ENCODE data around the gene SHC4. TPM values are rescaled to one million over a fixed set of nuclear protein-coding genes. Genes with fewer than 3 reads are reported as not detected.

Gene SHC4
- total RNA-seq, 2 experiments from 2014 or later, result 0.41 to 1.3 TPM

DNA sequence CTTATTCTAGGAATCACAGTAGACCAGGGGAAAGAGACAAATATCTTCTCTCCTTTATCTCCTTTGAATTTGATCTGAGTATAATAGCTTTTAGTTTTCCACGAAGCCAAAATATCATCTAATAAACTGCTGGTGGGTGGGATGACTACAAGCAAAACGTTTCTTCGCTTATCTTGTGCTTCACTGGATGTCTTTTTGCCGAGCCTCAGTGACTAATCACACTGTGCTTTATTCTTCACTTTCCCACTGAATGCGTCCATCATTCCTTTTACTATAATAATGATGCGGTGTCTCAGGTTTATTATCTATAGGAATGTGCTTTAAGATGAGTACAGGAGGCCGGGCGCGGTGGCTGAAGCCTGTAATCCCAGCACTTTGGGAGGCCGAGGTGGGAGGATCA lies 185.4 kb downstream of the SHC4 start:
- Histone ChIP-seq H3K36me3 (ENCODE audit: insufficient read depth, low read length) (peaks cover 88% of the 10 kb centered on the region), H2AFZ (ENCODE audit: low read length) (no peak overlapping the region)
- DNase-seq (ENCODE audit: low spot score), result no peak

DNA sequence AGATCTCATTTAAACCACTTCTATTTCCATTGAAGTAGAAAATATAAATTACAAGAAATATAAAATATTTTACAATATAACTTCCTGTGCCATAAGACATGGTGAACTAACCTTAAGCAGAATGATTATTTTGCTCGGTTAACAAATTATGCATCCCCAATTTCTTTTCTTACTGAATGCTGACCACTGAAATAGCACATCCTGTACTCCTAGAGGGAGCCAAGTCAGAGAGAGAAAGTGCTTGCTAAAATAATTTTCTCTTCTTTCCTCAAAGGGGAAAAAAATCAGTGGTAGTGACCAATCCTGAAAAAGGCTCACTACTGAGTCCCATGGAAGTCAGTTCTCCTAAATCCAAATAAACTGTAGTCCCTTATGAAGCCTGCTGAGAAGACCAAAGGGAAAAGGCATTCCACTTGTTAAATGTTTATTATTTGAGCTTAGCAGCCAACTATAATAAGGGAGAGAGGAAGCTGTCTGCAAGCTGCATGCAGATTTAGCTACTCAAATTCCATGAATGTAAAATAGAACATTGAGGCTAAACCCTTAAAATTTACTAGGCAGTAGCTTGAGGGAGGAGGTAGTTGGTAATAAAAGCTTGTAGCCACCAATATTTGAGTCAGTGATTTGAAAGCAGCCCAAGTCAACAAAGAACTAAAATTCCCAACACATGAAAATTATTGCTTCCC lies 185.9 kb downstream of the SHC4 start:
- Histone ChIP-seq H3K4me3 (ENCODE audit: low read depth, low read length, poor library complexity, severe bottlenecking) (no peak overlapping the region), H3K9me2 (ENCODE audit: insufficient read depth, low read length) (no peaks in the 10 kb centered on the region), H3K4me1 (ENCODE audit: insufficient read depth, low read length, poor library complexity, severe bottlenecking) (no peaks in the 10 kb centered on the region), H2AFZ (ENCODE audit: low read length) (no peak overlapping the region), H3K36me3 (ENCODE audit: insufficient read depth, low read length) (peaks cover 88% of the 10 kb centered on the region), H3K79me2 (ENCODE audit: insufficient read depth, low read depth, low read length) (no peaks in the 10 kb centered on the region), H3K4me2 (ENCODE audit: low read length) (no peak overlapping the region), H3K27ac (ENCODE audit: low read depth, low read length, poor library complexity, severe bottlenecking) (no peak overlapping the region), H3K9me3 (ENCODE audit: low read length) (peaks cover 9% of the 10 kb centered on the region; the same call in 1 of the 2 replicates), H4K20me1 (ENCODE audit: insufficient read depth, low read length) (no peaks in the 10 kb centered on the region)
- TF ChIP-seq, protein P1, sequence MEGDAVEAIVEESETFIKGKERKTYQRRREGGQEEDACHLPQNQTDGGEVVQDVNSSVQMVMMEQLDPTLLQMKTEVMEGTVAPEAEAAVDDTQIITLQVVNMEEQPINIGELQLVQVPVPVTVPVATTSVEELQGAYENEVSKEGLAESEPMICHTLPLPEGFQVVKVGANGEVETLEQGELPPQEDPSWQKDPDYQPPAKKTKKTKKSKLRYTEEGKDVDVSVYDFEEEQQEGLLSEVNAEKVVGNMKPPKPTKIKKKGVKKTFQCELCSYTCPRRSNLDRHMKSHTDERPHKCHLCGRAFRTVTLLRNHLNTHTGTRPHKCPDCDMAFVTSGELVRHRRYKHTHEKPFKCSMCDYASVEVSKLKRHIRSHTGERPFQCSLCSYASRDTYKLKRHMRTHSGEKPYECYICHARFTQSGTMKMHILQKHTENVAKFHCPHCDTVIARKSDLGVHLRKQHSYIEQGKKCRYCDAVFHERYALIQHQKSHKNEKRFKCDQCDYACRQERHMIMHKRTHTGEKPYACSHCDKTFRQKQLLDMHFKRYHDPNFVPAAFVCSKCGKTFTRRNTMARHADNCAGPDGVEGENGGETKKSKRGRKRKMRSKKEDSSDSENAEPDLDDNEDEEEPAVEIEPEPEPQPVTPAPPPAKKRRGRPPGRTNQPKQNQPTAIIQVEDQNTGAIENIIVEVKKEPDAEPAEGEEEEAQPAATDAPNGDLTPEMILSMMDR (conservative IDR thresholded peaks at IDR 0.05; ENCODE audit: low read length), result no peak
- no peak for TF ChIP-seq EZH2phosphoT487 (IDR thresholded peaks at IDR 0.05; ENCODE audit: borderline replicate concordance, low read depth, low read length)
- no TSS peak for BruUV-seq (replicated peaks)
- intact Hi-C loops (cut with micrococcal nuclease; ENCODE audit: unreplicated experiment), result no loop called here
- ChIA-PET CTCF (ENCODE audit: unreplicated experiment) (interaction anchor here (0.6 kb wide), 1 partner anchor 12 kb away, joined by 3 read pairs; no protein-coding TSS in a partner anchor), POLR2A (interaction anchor here (0.6 kb wide), 2 partner anchors 11 to 55 kb away, joined by 4 read pairs; no protein-coding TSS in a partner anchor)
- DNase-seq (ENCODE audit: low spot score), result no peak

More for the DNA sequence above, 185.4 kb downstream of the SHC4 start:
- TF ChIP-seq, protein P1 (conservative IDR thresholded peaks at IDR 0.05; ENCODE audit: low read length), result no peak
- no peak for TF ChIP-seq EZH2phosphoT487 (IDR thresholded peaks at IDR 0.05; ENCODE audit: borderline replicate concordance, low read depth, low read length)
- H3K79me2 ChIP-seq (ENCODE audit: insufficient read depth, low read depth, low read length), result no peaks in the 10 kb centered on the region
- CTCF ChIA-PET (ENCODE audit: unreplicated experiment), result no interaction called here
- no peaks in the 10 kb centered on the region for H3K4me1 ChIP-seq (ENCODE audit: insufficient read depth, low read length, poor library complexity, severe bottlenecking)
- no TSS peak for BruUV-seq (replicated peaks)
- no peak overlapping the region for H3K4me2 ChIP-seq (ENCODE audit: low read length)
- POLR2A ChIA-PET, result interaction anchor here (0.6 kb wide), 1 partner anchor 11 kb away, joined by 4 read pairs; no protein-coding TSS in a partner anchor
- H3K9me3 ChIP-seq (ENCODE audit: low read length), result peaks cover 9% of the 10 kb centered on the region; the same call in 1 of the 2 replicates
- H3K27ac ChIP-seq (ENCODE audit: low read depth, low read length, poor library complexity, severe bottlenecking), result no peak overlapping the region
- H3K9me2 ChIP-seq (ENCODE audit: insufficient read depth, low read length), result no peaks in the 10 kb centered on the region
- H3K4me3 ChIP-seq (ENCODE audit: low read depth, low read length, poor library complexity, severe bottlenecking), result no peak overlapping the region
- intact Hi-C loops (cut with micrococcal nuclease; ENCODE audit: unreplicated experiment), result no loop called here
- H4K20me1 ChIP-seq (ENCODE audit: insufficient read depth, low read length), result no peaks in the 10 kb centered on the region

DNA sequence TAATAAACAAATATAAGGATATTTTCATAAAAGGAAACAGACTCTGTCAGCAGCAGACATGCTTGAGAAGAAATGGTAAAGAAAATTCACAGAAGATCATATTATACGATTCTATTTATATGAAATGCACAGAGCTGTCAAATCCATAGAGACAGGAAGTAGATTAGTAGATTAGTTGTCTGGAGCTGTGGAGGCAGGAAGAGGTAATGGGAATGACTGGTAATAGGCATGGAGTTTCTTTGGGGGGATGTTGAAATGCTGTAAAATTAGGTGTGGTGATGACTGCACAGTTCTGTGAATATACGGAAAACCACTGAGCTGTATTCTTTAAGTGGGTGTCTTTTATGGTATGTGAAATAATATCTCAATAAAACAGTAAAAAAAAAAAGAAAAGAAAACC lies 188.2 kb downstream of the SHC4 start:
- H3K27ac ChIP-seq (ENCODE audit: low read depth, low read length, poor library complexity, severe bottlenecking), result no peak overlapping the region
- H3K36me3 ChIP-seq (ENCODE audit: insufficient read depth, low read length), result peaks cover 88% of the 10 kb centered on the region
- no peaks in the 10 kb centered on the region for H4K20me1 ChIP-seq (ENCODE audit: insufficient read depth, low read length)
- H3K4me2 ChIP-seq (ENCODE audit: low read length), result no peak overlapping the region
- no peak overlapping the region for H2AFZ ChIP-seq (ENCODE audit: low read length)
- no peaks in the 10 kb centered on the region for H3K79me2 ChIP-seq (ENCODE audit: insufficient read depth, low read depth, low read length)
- no peaks in the 10 kb centered on the region for H3K4me1 ChIP-seq (ENCODE audit: insufficient read depth, low read length, poor library complexity, severe bottlenecking)
- ChIA-PET POLR2A (interaction anchor here (0.7 to 1.9 kb wide), 4 partner anchors 9 to 106 kb away, joined by 3 to 5 read pairs (median 3); no protein-coding TSS in a partner anchor), CTCF (ENCODE audit: unreplicated experiment) (no interaction called here)
- no peak overlapping the region for H3K4me3 ChIP-seq (ENCODE audit: low read depth, low read length, poor library complexity, severe bottlenecking)
- no peaks in the 10 kb centered on the region for H3K9me2 ChIP-seq (ENCODE audit: insufficient read depth, low read length)
- peaks cover 9% of the 10 kb centered on the region; the same call in 1 of the 2 replicates for H3K9me3 ChIP-seq (ENCODE audit: low read length)
- no peak for DNase-seq (ENCODE audit: low spot score)
- TF ChIP-seq, protein P1 (conservative IDR thresholded peaks at IDR 0.05; ENCODE audit: low read length), result no peak
- TF ChIP-seq EZH2phosphoT487 (IDR thresholded peaks at IDR 0.05; ENCODE audit: borderline replicate concordance, low read depth, low read length), result no peak
- BruUV-seq (replicated peaks), result no TSS peak
- intact Hi-C loops (cut with micrococcal nuclease; ENCODE audit: unreplicated experiment), result no loop called here

Measured in OCI-LY7 (cell line).